Activated naive CD8-positive, alpha-beta T cell (primary cell): ENCODE measurements around the gene TMEM132D.
"Not testable (repeated sequence)": the region's sequence is repeated elsewhere in the genome, so short reads cannot be mapped to it uniquely, and the experiment has no call there.

Experiments used
- H3K27ac Mint-ChIP-seq: one replicate; pipeline ENCODE4 v1.8.0; 2021; ENCODE audit warnings: mixed read lengths
- H3K27me3 Mint-ChIP-seq: one replicate; pipeline ENCODE4 v1.8.0; 2021; ENCODE audit warnings: mixed read lengths
- H3K36me3 Mint-ChIP-seq: one replicate; pipeline ENCODE4 v1.8.0; 2021; ENCODE audit warnings: mixed read lengths
- H3K4me1 Mint-ChIP-seq: one replicate; pipeline ENCODE4 v1.8.0; 2021; ENCODE audit warnings: low read depth, mixed read lengths
- H3K4me3 Mint-ChIP-seq: one replicate; pipeline ENCODE4 v1.8.0; 2021; ENCODE audit warnings: mild to moderate bottlenecking, mixed read lengths
- H3K9me3 Mint-ChIP-seq: one replicate; pipeline ENCODE4 v1.8.0; 2021; ENCODE audit warnings: low read depth, mixed read lengths

Gene TMEM132D

DNA sequence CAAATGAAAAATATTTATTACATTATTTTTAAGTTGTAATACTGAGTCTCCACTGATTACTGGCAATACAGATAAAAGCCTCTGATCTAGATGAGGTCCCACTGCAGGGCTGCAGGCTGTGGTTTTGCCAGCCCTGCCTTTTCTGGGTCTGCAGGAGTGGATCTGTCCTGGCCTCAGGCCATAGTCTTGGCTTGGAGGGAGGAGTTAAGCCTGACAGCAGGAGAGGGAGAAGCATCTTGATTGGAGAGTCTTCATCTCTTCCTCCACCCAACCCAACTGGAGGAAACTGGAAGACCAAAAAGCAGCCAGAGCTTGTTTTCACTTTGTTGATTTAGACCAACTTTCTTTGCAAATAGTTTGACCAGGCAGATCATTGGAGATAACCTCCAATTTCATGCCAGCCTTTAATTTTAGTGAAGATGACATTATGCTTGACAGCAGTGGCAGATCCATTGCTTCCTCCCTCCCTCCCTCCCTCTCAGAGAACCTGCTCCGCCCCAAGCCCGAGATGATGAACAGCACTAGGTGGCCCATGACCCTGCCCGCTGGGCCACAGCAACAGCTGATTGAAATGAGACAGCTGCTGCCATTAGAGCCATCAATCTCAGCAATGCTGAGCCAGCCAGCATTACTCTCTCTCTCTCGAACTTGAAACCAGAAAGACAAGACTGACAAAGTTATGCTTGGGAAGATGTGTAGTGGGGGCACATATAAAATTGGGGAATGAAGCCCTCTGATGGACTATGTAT lies 828.2 kb downstream of the TMEM132D start:
- peaks cover 2% of the 10 kb centered on the region for H3K27me3 Mint-ChIP-seq
- no peak overlapping the region for H3K4me3 Mint-ChIP-seq

DNA sequence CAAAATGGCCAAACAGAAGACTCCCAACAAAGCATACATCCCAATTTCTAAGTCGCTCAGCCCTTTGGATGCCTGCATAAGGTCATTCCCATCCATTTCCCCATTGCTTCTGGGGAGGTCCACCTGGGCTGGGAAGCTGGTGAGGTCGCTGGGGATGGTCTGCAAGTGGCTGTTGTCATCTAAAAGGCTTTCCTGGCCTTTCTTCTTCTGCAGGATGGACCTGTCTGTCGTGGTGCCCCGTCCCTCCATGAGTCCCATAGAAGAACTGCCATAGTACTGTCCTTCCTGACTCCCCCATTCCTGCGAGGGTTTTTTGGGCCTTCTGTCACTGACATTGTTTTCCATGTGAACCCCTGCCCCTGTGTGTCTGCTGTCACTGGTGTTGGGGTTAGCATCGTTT lies 829.4 kb downstream of the TMEM132D start:
- Mint-ChIP-seq H3K27ac (no peak overlapping the region), H3K27me3 (peaks cover 2% of the 10 kb centered on the region), H3K36me3 (no peaks in the 10 kb centered on the region), H3K4me1 (no peaks in the 10 kb centered on the region), H3K9me3 (no peaks in the 10 kb centered on the region), H3K4me3 (no peak overlapping the region)

More for the DNA sequence above, 828.2 kb downstream of the TMEM132D start:
- Mint-ChIP-seq H3K4me1 (no peaks in the 10 kb centered on the region), H3K27ac (no peak overlapping the region), H3K9me3 (no peaks in the 10 kb centered on the region), H3K36me3 (no peaks in the 10 kb centered on the region)

DNA sequence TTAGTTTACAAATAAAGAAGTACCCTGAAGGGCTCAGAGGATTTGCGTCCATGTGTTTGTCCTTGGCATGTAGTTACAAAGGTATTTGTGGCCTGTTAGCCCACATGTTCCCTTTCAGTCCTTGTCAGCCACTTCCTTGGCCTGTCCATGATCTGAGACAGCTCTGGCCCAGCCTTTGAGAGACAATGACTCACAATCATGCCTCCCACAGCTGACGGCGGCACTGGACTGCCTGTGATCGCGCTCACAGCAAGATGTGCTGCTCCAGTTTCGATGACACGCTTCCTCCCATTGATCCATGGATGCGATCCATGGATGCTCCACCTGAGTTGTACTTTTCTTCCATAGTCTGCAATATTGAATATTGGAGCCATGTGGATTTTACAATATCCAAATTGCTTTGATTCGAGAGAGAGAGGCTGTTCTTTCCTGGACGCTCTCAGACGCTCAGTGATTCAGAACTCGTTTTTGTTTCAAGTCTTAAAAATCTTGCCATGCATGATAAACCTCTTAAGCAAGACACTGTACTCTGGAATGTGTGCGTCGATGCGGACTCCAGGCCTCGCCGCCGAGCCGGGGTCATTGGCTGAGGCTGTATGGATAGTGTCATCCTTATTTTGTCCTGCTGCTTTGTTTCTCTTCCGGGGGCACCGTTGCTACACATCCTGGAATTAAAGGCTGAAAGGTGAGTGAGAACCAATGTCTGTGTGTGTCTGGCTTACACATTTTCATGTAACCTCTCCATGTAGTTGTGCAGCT lies 830.5 kb downstream of the TMEM132D start:
- H3K36me3 Mint-ChIP-seq = no peaks in the 10 kb centered on the region
- H3K27ac Mint-ChIP-seq = no peak overlapping the region
- H3K9me3 Mint-ChIP-seq = no peaks in the 10 kb centered on the region
- H3K27me3 Mint-ChIP-seq = peaks cover 2% of the 10 kb centered on the region
- H3K4me3 Mint-ChIP-seq = no peak overlapping the region
- H3K4me1 Mint-ChIP-seq = no peaks in the 10 kb centered on the region

DNA sequence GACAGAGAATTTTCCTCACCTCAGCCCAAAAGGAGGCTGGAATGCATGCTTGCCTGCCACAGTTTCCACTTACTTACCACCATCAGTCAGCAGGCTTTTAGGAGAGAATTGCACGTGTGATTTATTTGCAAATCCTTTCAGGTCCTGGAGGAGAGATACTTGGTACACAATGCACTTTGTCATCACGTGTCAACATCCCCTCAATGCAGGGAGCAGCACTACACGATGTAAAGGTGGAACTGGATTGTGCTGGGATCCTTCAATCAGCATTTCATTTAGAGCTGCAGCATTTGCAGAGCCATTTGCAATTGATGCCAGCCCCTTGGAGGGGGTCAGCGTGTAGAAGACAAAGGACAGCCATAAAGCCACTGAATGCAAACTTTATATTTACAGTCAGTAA lies 832.5 kb downstream of the TMEM132D start:
- no peaks in the 10 kb centered on the region for H3K9me3 Mint-ChIP-seq
- no peaks in the 10 kb centered on the region for H3K4me1 Mint-ChIP-seq
- no peak overlapping the region for H3K27ac Mint-ChIP-seq
- no peak overlapping the region for H3K4me3 Mint-ChIP-seq
- no peaks in the 10 kb centered on the region for H3K36me3 Mint-ChIP-seq
- peaks cover 2% of the 10 kb centered on the region for H3K27me3 Mint-ChIP-seq

DNA sequence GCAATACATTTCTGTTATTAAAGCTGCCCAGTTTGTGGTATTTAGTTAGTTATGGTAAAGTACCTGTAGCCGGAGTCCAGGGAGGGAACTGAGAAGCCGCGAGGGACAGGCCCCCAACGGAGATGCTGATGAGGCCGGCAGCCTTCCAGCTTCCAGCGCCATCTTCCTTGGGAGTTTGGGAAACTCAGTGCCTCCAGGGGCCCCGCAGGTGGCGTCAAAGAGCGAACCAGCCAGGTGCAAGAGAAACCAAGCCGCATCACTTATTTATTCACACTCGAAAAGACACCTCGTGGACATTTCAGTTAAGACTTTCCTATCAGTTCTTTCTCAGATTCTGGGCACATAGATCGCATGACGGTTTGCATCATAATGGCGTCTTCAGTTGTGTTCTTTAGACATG lies 833.9 kb downstream of the TMEM132D start:
- H3K36me3 Mint-ChIP-seq = no peaks in the 10 kb centered on the region
- no peak overlapping the region for H3K27ac Mint-ChIP-seq
- no peaks in the 10 kb centered on the region for H3K4me1 Mint-ChIP-seq
- H3K9me3 Mint-ChIP-seq = peaks cover 4% of the 10 kb centered on the region
- H3K27me3 Mint-ChIP-seq = peaks cover 4% of the 10 kb centered on the region
- H3K4me3 Mint-ChIP-seq = no peak overlapping the region

DNA sequence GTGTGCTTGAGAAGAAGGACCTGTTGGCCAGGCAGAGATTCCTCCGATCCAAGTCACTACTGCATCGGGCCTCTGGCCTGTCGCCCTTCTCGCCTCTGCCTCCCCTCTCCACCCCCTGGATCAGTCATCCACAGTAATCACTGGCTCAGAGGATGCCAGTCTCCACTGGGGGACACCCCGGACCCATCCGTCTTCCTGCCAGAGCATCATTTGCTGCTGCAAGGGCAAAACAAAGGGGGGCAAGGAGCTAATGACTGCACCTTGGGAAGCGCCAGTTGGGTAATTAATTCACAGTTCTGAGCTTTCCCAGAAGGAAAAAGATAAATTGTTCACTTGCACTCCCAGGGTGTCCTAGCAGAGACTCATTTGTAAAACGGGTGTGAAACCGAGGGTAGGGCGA lies 835.1 kb downstream of the TMEM132D start:
- H3K4me1 Mint-ChIP-seq = no peaks in the 10 kb centered on the region
- peaks cover 4% of the 10 kb centered on the region for H3K9me3 Mint-ChIP-seq
- no peak overlapping the region for H3K4me3 Mint-ChIP-seq
- peaks cover 4% of the 10 kb centered on the region for H3K27me3 Mint-ChIP-seq
- no peaks in the 10 kb centered on the region for H3K36me3 Mint-ChIP-seq
- no peak overlapping the region for H3K27ac Mint-ChIP-seq

DNA sequence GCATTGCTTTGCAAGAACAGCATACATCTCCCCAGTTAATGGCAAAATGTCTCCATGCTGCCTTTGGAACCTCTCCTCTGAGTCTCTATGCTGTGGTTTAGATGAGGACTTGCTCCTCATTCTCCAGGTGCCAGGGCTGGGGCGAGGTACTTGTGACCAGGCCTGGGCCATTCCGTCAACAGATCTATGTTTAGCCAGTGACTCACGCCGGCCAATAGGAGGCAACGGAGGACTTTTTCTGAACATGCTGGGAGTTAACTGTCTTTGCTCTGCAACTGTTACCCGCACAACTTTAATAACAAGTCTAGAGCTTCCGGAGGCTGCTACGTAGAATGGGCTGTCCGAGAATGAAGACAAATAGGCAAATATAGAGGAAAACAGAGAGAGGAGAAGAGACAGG lies 836.3 kb downstream of the TMEM132D start:
- no peak overlapping the region for H3K27ac Mint-ChIP-seq
- H3K4me1 Mint-ChIP-seq = no peaks in the 10 kb centered on the region
- peaks cover 4% of the 10 kb centered on the region for H3K27me3 Mint-ChIP-seq
- H3K36me3 Mint-ChIP-seq = no peaks in the 10 kb centered on the region
- H3K9me3 Mint-ChIP-seq = peaks cover 4% of the 10 kb centered on the region
- H3K4me3 Mint-ChIP-seq = no peak overlapping the region

DNA sequence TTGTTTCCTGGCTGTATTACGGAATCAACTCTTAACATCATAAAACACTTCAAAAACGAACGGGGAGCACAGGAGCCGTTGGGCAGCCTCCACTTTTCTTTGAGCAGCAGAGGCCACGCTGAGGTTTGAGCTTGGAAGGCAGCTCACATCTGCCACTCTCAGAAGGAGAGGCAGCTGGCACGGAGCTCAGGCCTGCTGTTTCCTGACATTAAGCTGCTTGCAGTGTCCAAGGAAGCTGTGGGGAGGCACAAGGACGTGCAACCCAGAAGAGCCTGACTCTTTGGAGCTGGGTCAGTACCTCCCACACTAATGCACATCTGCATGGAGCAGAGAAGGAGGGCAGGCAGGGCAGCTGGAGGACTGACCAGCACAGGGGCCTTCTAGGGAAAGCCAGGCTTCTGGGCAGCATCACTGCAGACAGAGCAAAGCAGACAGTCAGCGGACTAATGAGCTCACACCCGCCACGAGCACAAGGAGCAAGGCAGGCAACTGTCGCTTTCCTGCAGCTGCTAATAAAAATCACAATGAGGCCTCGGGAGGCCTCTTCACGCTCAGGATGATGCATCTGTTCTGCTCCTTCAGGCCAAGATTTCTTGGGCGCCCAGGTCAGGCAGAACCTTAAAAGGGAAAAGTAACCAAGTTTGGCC lies 839.5 kb downstream of the TMEM132D start:
- Mint-ChIP-seq H3K36me3 (no peaks in the 10 kb centered on the region), H3K9me3 (peaks cover 4% of the 10 kb centered on the region), H3K4me3 (no peak overlapping the region), H3K27ac (no peak overlapping the region), H3K4me1 (no peaks in the 10 kb centered on the region), H3K27me3 (peaks cover 2% of the 10 kb centered on the region)

DNA sequence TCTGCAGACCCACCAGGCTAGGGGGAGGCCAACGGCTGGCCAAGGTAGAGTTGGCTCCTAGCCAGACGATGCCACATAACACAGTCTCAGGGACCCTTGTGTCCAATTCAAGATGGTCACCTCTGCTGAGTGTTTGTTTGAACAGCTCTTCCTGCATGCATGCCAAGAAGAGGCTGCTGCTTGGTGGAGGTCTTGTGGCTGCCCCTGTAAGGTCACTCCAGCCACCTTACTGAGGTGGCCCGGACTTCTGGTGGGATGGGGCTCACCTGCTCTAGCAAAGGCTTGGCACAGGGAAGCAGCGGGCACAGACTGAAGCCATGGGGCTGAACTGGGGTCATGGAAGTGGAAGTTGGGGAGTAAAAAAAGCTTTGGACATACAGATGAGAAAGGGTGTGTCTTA lies 840.2 kb downstream of the TMEM132D start:
- Mint-ChIP-seq H3K4me1 (no peaks in the 10 kb centered on the region), H3K27ac (no peak overlapping the region)

DNA sequence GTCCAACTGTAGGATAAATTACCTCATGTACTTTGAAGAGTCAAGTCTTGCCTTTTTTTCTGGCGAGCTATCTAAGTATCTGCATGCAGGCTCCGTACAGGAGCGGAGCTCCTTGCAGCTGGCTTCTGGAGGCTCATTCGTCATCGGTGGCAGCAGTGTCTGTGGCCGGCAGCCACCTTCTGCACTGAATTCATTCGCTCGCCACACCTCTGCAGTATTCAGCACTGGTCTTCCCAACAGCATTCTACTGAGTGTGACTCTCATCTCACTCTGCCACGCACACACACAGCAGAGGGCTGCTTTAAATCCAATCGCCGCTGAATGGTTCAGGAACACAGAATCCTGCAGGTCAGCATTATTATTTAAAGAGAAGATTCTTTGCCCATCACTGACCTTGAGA lies 850.6 kb downstream of the TMEM132D start:
- H3K4me3 Mint-ChIP-seq = no peak overlapping the region
- no peaks in the 10 kb centered on the region for H3K27me3 Mint-ChIP-seq
- no peaks in the 10 kb centered on the region for H3K36me3 Mint-ChIP-seq
- H3K9me3 Mint-ChIP-seq = no peaks in the 10 kb centered on the region
- no peak overlapping the region for H3K27ac Mint-ChIP-seq
- H3K4me1 Mint-ChIP-seq = no peaks in the 10 kb centered on the region

More for the DNA sequence above, 840.2 kb downstream of the TMEM132D start:
- H3K9me3 Mint-ChIP-seq = peaks cover 4% of the 10 kb centered on the region
- no peaks in the 10 kb centered on the region for H3K36me3 Mint-ChIP-seq
- H3K4me3 Mint-ChIP-seq = no peak overlapping the region
- H3K27me3 Mint-ChIP-seq = peaks cover 2% of the 10 kb centered on the region

DNA sequence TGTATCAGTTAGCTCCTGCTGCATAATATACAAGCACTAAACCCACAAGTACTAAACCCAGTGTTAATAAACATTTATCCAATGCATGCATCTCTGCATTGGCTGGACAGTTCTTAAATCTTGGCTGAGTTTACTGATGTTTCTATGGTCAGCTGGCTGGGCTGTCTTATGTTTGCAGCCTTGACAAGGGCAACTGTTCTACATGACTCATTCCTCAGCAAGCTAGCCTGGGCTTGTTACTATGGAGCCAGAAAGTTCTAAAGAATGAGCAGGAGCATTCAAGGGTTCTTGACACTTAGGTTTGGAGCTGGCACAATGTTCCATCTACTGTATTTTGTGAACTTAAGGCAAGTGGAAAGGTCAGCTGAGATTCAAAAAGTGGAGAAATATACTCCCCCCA lies 851.5 kb downstream of the TMEM132D start:
- H3K27ac Mint-ChIP-seq = no peak overlapping the region
- H3K9me3 Mint-ChIP-seq = no peaks in the 10 kb centered on the region
- no peaks in the 10 kb centered on the region for H3K36me3 Mint-ChIP-seq
- no peaks in the 10 kb centered on the region for H3K27me3 Mint-ChIP-seq
- H3K4me1 Mint-ChIP-seq = no peaks in the 10 kb centered on the region
- no peak overlapping the region for H3K4me3 Mint-ChIP-seq

DNA sequence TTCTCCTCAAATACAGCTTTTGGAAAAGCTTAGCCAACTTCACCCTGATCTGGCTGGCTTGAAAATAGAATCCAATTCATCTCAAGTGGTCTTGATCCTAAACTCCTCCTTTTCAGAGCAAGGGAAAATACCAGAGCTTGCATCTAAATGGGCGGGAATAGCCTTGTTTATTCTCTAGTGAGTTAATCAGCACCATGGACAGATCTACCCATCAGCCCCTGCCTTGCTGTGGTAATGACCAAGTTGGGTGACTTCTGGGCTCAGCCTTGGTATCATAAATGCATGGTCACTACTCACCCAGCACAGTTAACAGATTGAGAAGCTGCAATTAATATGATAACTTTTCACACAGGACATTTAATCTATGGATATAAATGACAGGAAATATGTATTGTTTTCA lies 853.9 kb downstream of the TMEM132D start:
- no peaks in the 10 kb centered on the region for H3K27me3 Mint-ChIP-seq
- H3K36me3 Mint-ChIP-seq = no peaks in the 10 kb centered on the region
- no peak overlapping the region for H3K27ac Mint-ChIP-seq
- H3K4me3 Mint-ChIP-seq = no peak overlapping the region
- H3K4me1 Mint-ChIP-seq = no peaks in the 10 kb centered on the region
- no peaks in the 10 kb centered on the region for H3K9me3 Mint-ChIP-seq

DNA sequence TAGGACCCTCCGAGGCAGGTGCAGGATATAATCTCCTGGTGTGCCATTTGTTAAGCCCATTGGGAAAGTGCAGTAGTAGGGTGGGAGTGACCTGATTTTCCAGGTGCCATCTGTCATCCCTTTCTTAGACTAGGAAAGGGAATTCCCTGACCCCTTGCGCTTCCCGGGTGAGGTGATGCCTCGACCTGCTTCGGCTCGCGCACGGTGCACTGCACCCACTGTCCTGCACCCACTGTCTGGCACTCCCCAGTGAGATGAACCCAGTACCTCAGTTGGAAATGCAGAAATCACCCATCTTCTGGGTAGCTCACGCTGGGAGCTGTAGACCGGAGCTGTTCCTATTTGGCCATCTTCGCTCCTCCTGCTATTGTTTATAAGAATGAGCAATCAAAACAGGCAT lies 860.5 kb downstream of the TMEM132D start:
- H3K27ac Mint-ChIP-seq = not testable (repeated sequence)

DNA sequence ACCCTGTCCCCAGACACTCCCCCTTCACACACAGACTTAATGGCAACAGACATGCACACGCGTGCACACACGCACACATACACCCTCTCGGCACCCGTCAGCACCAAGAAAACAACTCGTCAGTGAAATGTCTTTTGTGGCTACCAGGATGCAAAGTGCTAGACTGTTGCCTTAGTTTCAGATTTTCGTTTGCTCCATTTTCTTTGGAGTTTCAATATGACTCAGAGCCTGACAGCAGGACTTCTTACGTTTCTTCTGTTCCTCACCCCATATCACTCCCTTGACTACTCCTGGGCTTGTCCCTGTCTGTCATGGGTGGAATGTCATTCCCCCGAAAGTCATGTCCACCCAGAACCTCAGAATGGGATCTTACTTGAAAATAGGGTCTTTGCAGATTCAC lies 867.7 kb downstream of the TMEM132D start:
- Mint-ChIP-seq H3K9me3 (peaks cover 5% of the 10 kb centered on the region), H3K4me3 (no peak overlapping the region), H3K4me1 (no peaks in the 10 kb centered on the region), H3K27ac (no peak overlapping the region), H3K36me3 (no peaks in the 10 kb centered on the region), H3K27me3 (peaks cover 3% of the 10 kb centered on the region)

More for the DNA sequence above, 860.5 kb downstream of the TMEM132D start:
- H3K4me1 Mint-ChIP-seq, H3K36me3 Mint-ChIP-seq, H3K27me3 Mint-ChIP-seq, H3K4me3 Mint-ChIP-seq, H3K9me3 Mint-ChIP-seq: not testable (repeated sequence)

DNA sequence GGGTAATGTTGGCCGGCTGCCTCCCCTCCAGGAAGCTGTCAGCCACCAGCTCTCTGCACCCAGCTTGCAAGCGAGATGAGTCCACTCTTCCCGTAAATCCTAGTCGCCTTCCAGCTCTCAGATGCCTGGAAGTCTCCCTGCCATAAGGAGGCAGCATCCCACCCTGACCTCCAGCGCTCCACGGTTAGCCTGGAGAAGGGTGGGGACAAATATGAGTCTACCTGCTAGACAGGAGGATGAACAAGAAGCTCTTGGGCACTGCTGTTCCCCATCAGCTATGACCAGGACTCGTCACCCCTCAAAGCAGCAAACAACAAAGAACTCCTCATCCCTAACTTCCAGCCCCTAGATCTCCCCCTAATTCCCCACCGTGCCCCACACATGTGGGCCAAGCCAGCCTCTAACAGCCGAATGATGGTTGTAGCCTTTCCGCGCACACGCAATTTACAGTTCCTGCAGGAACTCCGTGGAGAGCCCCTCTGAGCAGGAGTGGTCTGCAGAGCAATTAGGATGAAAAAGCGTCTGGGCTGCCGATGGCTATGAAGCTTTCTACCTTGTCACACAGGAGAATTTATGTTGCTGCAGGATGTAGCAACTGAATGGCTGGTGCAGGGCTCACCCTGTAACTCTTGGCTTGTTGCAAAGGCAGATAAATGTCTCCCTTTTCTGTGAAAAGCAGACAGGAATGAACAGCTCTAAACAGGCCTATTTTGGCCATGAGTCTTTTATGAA lies 869.1 kb downstream of the TMEM132D start:
- Mint-ChIP-seq H3K4me3 (no peak overlapping the region), H3K4me1 (no peaks in the 10 kb centered on the region), H3K27me3 (peaks cover 3% of the 10 kb centered on the region)

More for the DNA sequence above, 869.1 kb downstream of the TMEM132D start:
- no peak overlapping the region for H3K27ac Mint-ChIP-seq
- no peaks in the 10 kb centered on the region for H3K36me3 Mint-ChIP-seq
- H3K9me3 Mint-ChIP-seq = peaks cover 5% of the 10 kb centered on the region
